Measurements from ENCODE around the gene GTF2I. TPM values are rescaled to one million over a fixed set of nuclear protein-coding genes. Genes with fewer than 3 reads are reported as not detected.

GTF2I gene
- total and polyA plus RNA-seq, 10 of the 15 experiments (the other 5 are each of a cell fraction or from before 2014, with no cell fraction given) = 6.7 to 172 (median 96.9) TPM

- H3K4me1 ChIP-seq (ENCODE audit: control insufficient read depth, insufficient read depth, low read length) = no peaks in the 10 kb centered on the region
- CTCF ChIA-PET = interaction anchor here (0.7 kb wide), 1 partner anchor 11 kb away, joined by 5 read pairs; no protein-coding TSS in a partner anchor
- H3K9me3 ChIP-seq (replicated peaks; ENCODE audit: control insufficient read depth, insufficient read depth, low read length) = no peaks in the 10 kb centered on the region
- 87% methylated on average over 7 of the region's 7 CpGs for WGBS (ENCODE audit: insufficient coverage, insufficient replicate concordance, low lambda C conversion rate, missing lambda C conversion rate)
- TF ChIP-seq YBX1 (IDR thresholded peaks at IDR 0.05) (no peak), CBFB (IDR thresholded peaks at IDR 0.05; ENCODE audit: low read depth) (no peak), HDAC6 (IDR thresholded peaks at IDR 0.05; ENCODE audit: unreplicated experiment) (no peak), PKNOX1 (IDR thresholded peaks at IDR 0.05) (no peak), FOXK2 (IDR thresholded peaks at IDR 0.05) (no peak), CHD2 (IDR thresholded peaks at IDR 0.05; ENCODE audit: borderline replicate concordance, low read depth, low read length) (no peak), BRCA1 (IDR thresholded peaks at IDR 0.05; ENCODE audit: low read depth, low read length) (no peak), SMC3 (IDR thresholded peaks at IDR 0.05; ENCODE audit: borderline replicate concordance, low read length) (no peak), EP300 (IDR thresholded peaks at IDR 0.05; ENCODE audit: borderline replicate concordance in 1 of 2, control insufficient read depth in 1 of 2, low read depth in 2 of 2, low read length in 2 of 2) (no peak), SUPT20H (IDR thresholded peaks at IDR 0.05; ENCODE audit: borderline replicate concordance, control insufficient read depth, low read depth, low read length) (no peak), KLF5 (IDR thresholded peaks at IDR 0.05; ENCODE audit: partially characterized antibody) (no peak), EZH2 (IDR thresholded peaks at IDR 0.05; ENCODE audit: borderline replicate concordance, control insufficient read depth, low read depth, low read length) (no peak), USF1 (IDR thresholded peaks at IDR 0.05; ENCODE audit: borderline replicate concordance, extremely low read length, insufficient read depth, low read depth, low read length) (no peak), SPI1 (IDR thresholded peaks at IDR 0.05; ENCODE audit: borderline replicate concordance, insufficient read depth, low read depth, low read length) (no peak), MEF2A (IDR thresholded peaks at IDR 0.05; ENCODE audit: insufficient read depth, low read depth, low read length) (no peak), POLR2AphosphoS5 (IDR thresholded peaks at IDR 0.05; ENCODE audit: low read length) (no peak)
- H2AFZ ChIP-seq (ENCODE audit: control insufficient read depth, low read depth, low read length) = no peak overlapping the region
- no peak overlapping the region for H3K27ac ChIP-seq (ENCODE audit: control insufficient read depth, insufficient read depth)
- H3K4me2 ChIP-seq (ENCODE audit: control insufficient read depth, insufficient read depth) = no peak overlapping the region
- H4K20me1 ChIP-seq (ENCODE audit: control insufficient read depth, insufficient read depth) = no peaks in the 10 kb centered on the region; the same call in 1 of the 2 replicates
- no peak overlapping the region for H3K9ac ChIP-seq (ENCODE audit: control insufficient read depth, insufficient read depth, low read length)
- DNase-seq (ENCODE audit: low read depth, low spot score) (no peak), FAIRE-seq (no peak), ATAC-seq (no peak)
- peaks cover 4 to 17% of the 10 kb centered on the region in 2 experiments for H3K36me3 ChIP-seq (ENCODE audit: control insufficient read depth in 2 of 2, insufficient read depth in 2 of 2, low read length in 1 of 2)
- peaks cover 80% of the 10 kb centered on the region for H3K79me2 ChIP-seq (ENCODE audit: control insufficient read depth, insufficient read depth, low read length)
- SMC1A ChIA-PET (ENCODE audit: uncharacterized antibody, unreplicated experiment) = interaction anchor here (0.8 to 1.3 kb wide), 2 partner anchors 11 to 13 kb away, joined by 3 read pairs; no protein-coding TSS in a partner anchor
- H3K27me3 ChIP-seq (replicated peaks in 1 of 2; ENCODE audit: control insufficient read depth in 2 of 2, insufficient read depth in 2 of 2, low read length in 1 of 2) = no peaks in the 10 kb centered on the region
- in situ Hi-C loops (cut with MboI) (no loop called here), intact Hi-C loops (cut with micrococcal nuclease; ENCODE audit: unreplicated experiment) (no loop called here)
- RAD21 ChIA-PET (ENCODE audit: unreplicated experiment) = interaction anchor here (0.8 kb wide), 1 partner anchor 13 kb away, joined by 3 read pairs; no protein-coding TSS in a partner anchor
- POLR2A ChIA-PET = interaction anchor here (0.6 kb wide), 1 partner anchor 267 kb away, joined by 4 read pairs; no protein-coding TSS in a partner anchor
- no peak overlapping the region for H3K4me3 ChIP-seq
- no TSS peak for BruUV-seq (replicated peaks)
Observed at GRCh38 chr7:74674166-74674565, 16.6 kb downstream of the GTF2I start.
